Skin of body (tissue), 3 donors: Measurements from ENCODE around the gene VIL1. TPM values are rescaled to one million over a fixed set of nuclear protein-coding genes. Genes with fewer than 3 reads are reported as not detected.
A peak's percentile ranks its signal among the peaks of the same experiment; 100 is the strongest.

Experiments used
- DNase-seq: peaks from one replicate; lab custom pipeline; 2025; lab: John Stamatoyannopoulos, UW
- small RNA-seq: library from RNA; depleted of rRNA; stranded (forward); fragments of <200 nt; gene quantifications from one replicate; pipeline ENCODE3, GENCODE V24; 2014; ENCODE audit warnings: low replicate concordance
- total RNA-seq: library from RNA; depleted of rRNA; stranded (reverse); fragments of >200 nt; gene quantifications from one replicate; pipeline ENCODE4 v1.2.3, GENCODE V29; 2014

VIL1 gene
- total RNA-seq, 1 donor from 2014 or later = 0.10 TPM

DNA sequence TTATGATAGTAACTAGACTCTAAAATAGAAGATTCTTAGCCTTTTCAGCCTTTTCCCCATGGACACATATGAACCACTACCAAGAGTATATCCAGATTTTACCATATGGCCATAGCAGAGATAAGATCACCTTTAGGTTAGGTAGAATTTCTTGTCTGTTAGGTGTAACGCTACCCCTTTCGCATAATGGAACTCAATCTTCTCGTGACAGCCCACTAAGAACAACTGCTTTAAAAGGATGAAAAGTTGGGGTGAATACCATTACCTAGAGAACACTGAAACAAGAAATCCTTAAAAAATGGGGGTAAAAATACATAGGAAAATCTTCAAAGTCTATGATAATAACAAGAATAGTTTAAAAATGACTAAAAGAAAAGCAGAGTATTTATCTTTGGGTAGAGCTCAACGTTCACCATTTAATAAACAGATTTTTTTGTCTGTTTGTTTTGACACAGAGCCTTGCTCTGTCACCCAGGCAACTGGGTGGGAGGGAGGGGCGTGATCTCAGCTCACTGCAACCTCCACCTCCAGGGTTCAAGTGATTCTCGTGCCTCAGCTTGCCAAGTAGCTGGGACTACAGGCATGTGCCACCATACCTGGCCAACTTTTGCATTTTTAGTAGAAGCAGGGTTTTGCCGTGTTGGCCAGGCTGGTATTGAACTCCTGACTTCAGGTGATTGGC is 67.2 kb downstream of the VIL1 start:
- DNase-seq = no peak

DNA sequence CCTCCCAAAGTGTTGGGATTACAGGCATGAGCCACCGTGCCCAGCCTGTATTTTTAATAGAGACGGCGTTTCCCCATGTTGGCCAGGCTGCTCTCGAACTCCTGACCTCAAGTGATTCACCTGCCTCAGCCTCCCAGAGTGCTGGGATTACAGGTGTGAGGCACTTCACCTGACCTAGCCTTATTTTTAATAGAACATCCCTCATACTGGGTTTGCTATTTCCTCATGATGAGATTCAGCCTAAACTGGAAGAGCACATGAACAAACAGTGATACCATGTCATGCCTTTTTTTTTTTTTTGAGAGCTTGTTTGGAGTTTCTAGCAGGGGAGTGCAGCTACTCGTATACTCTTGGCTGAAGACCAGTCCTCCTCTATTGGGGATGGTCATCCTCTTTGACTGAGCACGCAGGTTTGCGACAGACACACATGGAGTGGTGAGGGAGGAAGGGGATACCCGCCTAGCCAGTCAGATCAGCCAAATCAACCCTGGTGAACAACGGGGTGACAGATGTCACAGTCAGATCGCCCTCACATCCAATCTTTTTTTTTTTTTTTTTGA is 81.7 kb downstream of the VIL1 start:
- no peak for DNase-seq

DNA sequence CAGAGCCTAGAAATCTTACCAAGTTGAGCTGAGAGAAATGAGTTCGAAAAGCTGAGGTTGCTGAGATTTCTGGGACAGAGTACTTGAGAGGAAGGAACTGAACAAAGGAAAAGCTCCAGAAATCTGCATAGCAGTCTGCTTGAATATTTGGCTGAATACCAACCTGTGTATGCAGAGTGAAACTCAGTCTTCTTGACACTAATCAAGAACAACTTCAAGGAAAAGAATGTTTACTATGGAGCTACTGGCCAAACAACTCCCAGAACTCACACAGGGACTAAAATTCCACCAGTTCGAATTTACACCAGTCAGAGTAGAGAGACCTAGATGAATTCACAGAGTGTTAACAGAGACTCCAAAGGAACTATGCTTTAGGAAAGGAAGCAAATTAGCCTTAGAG is 82.7 kb downstream of the VIL1 start:
- DNase-seq = peak; percentile 49

Small RNA genes within 50 kb of the gene (small RNA-seq; reads per million reads assigned to genes)
- 3,007 reads per million, percentile 99 among the genes with 10 or more reads in this experiment for gene MIR26B

Other genes starting within 250 kb of the VIL1 start
- gene ARPC2, start 201.9 kb upstream of the VIL1 start, total RNA-seq = 179 TPM
- 0.39 TPM for gene GPBAR1, start 158.1 kb upstream of the VIL1 start, total RNA-seq
- 102 TPM for gene AAMP, start 149.0 kb upstream of the VIL1 start, total RNA-seq
- 22.3 TPM for gene PNKD, start 148.6 kb upstream of the VIL1 start, total RNA-seq
- 90.2 TPM for gene TMBIM1, start 126.6 kb upstream of the VIL1 start, total RNA-seq
- gene CATIP, start 62.3 kb upstream of the VIL1 start, total RNA-seq = not detected
- 7.9 TPM for gene SLC11A1, start 36.9 kb upstream of the VIL1 start, total RNA-seq
- gene CTDSP1, start 19.3 kb upstream of the VIL1 start, total RNA-seq = 43.7 TPM
- gene USP37, start 149.2 kb downstream of the VIL1 start, total RNA-seq = 19.9 TPM
- 32.5 TPM for gene CNOT9, start 149.7 kb downstream of the VIL1 start, total RNA-seq
- 2.8 TPM for gene PLCD4, start 188.8 kb downstream of the VIL1 start, total RNA-seq
- gene ZNF142, start 240.5 kb downstream of the VIL1 start, total RNA-seq = 8.7 TPM
- 19.5 TPM for gene BCS1L, start 240.6 kb downstream of the VIL1 start, total RNA-seq